Spleen (tissue), 11 donors: ENCODE results near the gene PREP. TPM values are rescaled to one million over a fixed set of nuclear protein-coding genes. Genes with fewer than 3 reads are reported as not detected.

ENCODE experiments used
- DNase-seq: peaks from one replicate; pipeline ENCODE4 v3.0.0-alpha.2; 2020
- H3K27ac ChIP-seq, 8 donors: fragments of 200-600 bp; sonication (generic) in 7 of 8; 1 replicate in 4 of 8; 2 replicates in 4 of 8; pipeline versions ENCODE4 v1.5.0 to v1.8.0; 2016 to 2021; ENCODE audit warnings: inconsistent platforms in 4 of 8, mild to moderate bottlenecking in 4 of 8, moderate library complexity in 1 of 8
- H3K27me3 ChIP-seq, 7 donors: fragments of 200-600 bp; sonication (generic) in 6 of 7; replicated peaks in 1 of 7; 1 replicate in 4 of 7; 2 replicates in 3 of 7; pipeline versions ENCODE4 v1.5.0 to v1.8.0; 2016 to 2021; ENCODE audit warnings: inconsistent platforms in 3 of 7, mild to moderate bottlenecking in 1 of 7
- H3K36me3 ChIP-seq, 6 donors: fragments of 200-600 bp; sonication (generic) in 5 of 6; 1 replicate in 4 of 6; 2 replicates in 2 of 6; pipeline versions ENCODE4 v1.5.0 to v1.8.0; 2016 to 2021; ENCODE audit warnings: inconsistent platforms in 2 of 6
- H3K4me1 ChIP-seq, 6 donors: fragments of 200-600 bp; sonication (generic) in 5 of 6; 1 replicate in 3 of 6; 2 replicates in 3 of 6; pipeline versions ENCODE4 v1.5.0 to v1.8.0; 2016 to 2021; ENCODE audit warnings: inconsistent platforms in 3 of 6
- H3K4me3 ChIP-seq, 8 donors: fragments of 200-600 bp; sonication (generic) in 7 of 8; 1 replicate in 4 of 8; 2 replicates in 4 of 8; pipeline versions ENCODE4 v1.5.0 to v1.8.0; 2016 to 2021; ENCODE audit warnings: inconsistent platforms in 4 of 8, mild to moderate bottlenecking in 4 of 8, moderate library complexity in 2 of 8
- H3K9me3 ChIP-seq, 8 donors: fragments of 200-600 bp; sonication (generic) in 7 of 8; 1 replicate in 4 of 8; 2 replicates in 4 of 8; pipeline versions ENCODE4 v1.5.0 to v1.8.0; 2016 to 2021; ENCODE audit warnings: inconsistent platforms in 4 of 8
- POLR2A ChIP-seq, 3 donors: fragments of 450-650 bp; IDR thresholded peaks; one replicate each; pipeline ENCODE4 v1.5.1; 2017; ENCODE audit warnings: antibody characterized with exemption in 3 of 3, mild to moderate bottlenecking in 1 of 3
- POLR2AphosphoS5 ChIP-seq, 3 donors: sonication (generic); formaldehyde crosslinking; IDR thresholded peaks; one replicate each; pipeline ENCODE4 v1.5.1; 2017; ENCODE audit warnings: antibody characterized with exemption in 3 of 3
- WGBS, 5 donors: extraction: QIAGEN DNeasy Blood & Tissue Kit in 3 of 5; methylation state at CpG; one replicate each; pipeline versions ENCODE4 v1.1.5 to v1.1.7; 2013 to 2018; 5-methylcytosine and 5-hydroxymethylcytosine counted together
- intact Hi-C: fragments of 100-400 bp; cut with DNase I; formaldehyde crosslinking; loops from one replicate; pipeline ENCODE4 v1.15.0; 2023; ENCODE audit warnings: low total_unique reads
- polyA plus RNA-seq, 3 donors: library from polyadenylated mRNA; stranded (reverse); fragments of 200-250 nt; gene quantifications; one replicate each; pipeline ENCODE4 v1.2.1, GENCODE V29; 2013
- total RNA-seq, 7 donors: library from RNA; depleted of rRNA in 3 of 7; stranded (reverse); fragments of >200 nt in 3 of 7; fragmentation: NEBNext Ultra II Directional in 4 of 7; extraction: Animal tissue kit (Norgen Biotek cat#: 25700) in 4 of 7; gene quantifications; one replicate each; pipeline versions ENCODE4 v1.1.0 to v1.2.1, GENCODE V29; 2016 to 2021
- TF ChIP-seq, protein P1 (sequence below), 11 experiments: fragments of 200-600 bp in 7 of 11; fragments of 450-650 bp in 4 of 11; sonication (generic) in 4 of 11; IDR thresholded peaks in 8 of 11; conservative IDR thresholded peaks in 3 of 11; 1 replicate in 7 of 11; 2 replicates in 4 of 11; pipeline versions ENCODE4 v1.4.0 to v1.8.0; 2016 to 2021; ENCODE audit warnings: antibody characterized with exemption in 11 of 11, inconsistent platforms in 4 of 11, mild to moderate bottlenecking in 1 of 11
- donor health status: healthy with polysubstance abuse.
- donor health status: DM: no; HTN: no; CAD: no; lungs with moderate emphysema.
- donor health status: DM: no; HTN: no; CAD: no.
- donor health status: Bipolar disorder and iron deficiency.
- donor health status: healthy.
- donor health status: DM: no; HTN: no; CAD: no.
- donor health status: DM: yes; HTN: yes; CAD: no.

The PREP gene
- total and polyA plus RNA-seq, 10 donors = 9.8 to 22.9 (median 18.5) TPM

DNA sequence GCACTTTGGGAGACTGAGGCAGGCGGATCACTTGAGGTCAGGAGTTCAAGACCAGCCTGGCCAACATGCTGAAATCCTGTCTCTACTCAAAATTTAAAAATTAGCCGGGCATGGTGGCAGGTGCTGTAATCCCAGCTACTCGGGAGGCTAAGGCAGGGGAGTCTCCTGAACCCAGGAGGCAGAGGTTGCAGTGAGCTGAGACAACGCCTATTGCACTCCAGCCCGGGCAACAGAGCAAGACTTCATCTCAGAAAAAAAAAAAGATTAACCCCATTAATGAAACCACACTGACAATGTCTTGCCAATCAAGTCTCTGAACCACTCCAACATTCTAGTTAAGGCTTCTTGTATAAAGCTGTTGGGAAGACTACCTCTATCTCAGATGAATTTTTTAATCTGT, 4.0 kb downstream of the PREP start:
- Histone ChIP-seq H3K36me3 (peaks cover 0 to 41% (median 18%) of the 10 kb centered on the region in 6 donors), H3K27ac (no peak overlapping the region), H3K9me3 (no peaks in the 10 kb centered on the region), H3K4me1 (peaks cover 10 to 57% (median 36%) of the 10 kb centered on the region in 6 donors), H3K4me3 (no peak overlapping the region), H3K27me3 (no peaks in the 10 kb centered on the region)
- no peak for DNase-seq
- 87 to 93% (median 88%) methylated on average over 5 of the region's 5 CpGs for WGBS, 5 donors
- TF ChIP-seq, protein P1, sequence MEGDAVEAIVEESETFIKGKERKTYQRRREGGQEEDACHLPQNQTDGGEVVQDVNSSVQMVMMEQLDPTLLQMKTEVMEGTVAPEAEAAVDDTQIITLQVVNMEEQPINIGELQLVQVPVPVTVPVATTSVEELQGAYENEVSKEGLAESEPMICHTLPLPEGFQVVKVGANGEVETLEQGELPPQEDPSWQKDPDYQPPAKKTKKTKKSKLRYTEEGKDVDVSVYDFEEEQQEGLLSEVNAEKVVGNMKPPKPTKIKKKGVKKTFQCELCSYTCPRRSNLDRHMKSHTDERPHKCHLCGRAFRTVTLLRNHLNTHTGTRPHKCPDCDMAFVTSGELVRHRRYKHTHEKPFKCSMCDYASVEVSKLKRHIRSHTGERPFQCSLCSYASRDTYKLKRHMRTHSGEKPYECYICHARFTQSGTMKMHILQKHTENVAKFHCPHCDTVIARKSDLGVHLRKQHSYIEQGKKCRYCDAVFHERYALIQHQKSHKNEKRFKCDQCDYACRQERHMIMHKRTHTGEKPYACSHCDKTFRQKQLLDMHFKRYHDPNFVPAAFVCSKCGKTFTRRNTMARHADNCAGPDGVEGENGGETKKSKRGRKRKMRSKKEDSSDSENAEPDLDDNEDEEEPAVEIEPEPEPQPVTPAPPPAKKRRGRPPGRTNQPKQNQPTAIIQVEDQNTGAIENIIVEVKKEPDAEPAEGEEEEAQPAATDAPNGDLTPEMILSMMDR (IDR thresholded peaks at IDR 0.05 in 8 of 11, conservative IDR thresholded peaks at IDR 0.05 in 3 of 11) = no peak
- TF ChIP-seq POLR2A (IDR thresholded peaks at IDR 0.05) (no peak), POLR2AphosphoS5 (IDR thresholded peaks at IDR 0.05) (no peak)
- intact Hi-C loops = no loop called here

DNA sequence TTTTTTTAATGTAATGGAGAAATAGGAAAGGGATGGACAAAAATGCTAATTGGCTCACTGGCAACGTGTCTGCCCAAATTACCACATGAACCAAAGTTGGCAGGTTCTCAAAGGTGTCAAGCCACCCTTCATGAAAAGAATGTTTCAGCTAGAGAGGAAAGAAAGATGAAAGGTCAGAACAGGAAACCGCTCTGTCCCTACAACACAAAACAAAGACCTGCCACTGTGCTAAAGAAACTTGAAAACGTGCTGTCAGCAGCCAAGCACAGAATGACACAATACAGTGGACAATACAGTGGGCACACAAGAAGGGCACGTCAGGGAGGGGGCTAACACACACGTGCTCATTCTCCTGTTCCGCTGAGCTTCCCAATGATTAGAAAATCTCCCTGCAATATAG, 4.9 kb downstream of the PREP start:
- H3K4me3 ChIP-seq = no peak overlapping the region
- peaks cover 0 to 42% (median 18%) of the 10 kb centered on the region in 6 donors for H3K36me3 ChIP-seq
- TF ChIP-seq, protein P1 (IDR thresholded peaks at IDR 0.05 in 8 of 11, conservative IDR thresholded peaks at IDR 0.05 in 3 of 11) = no peak
- no peak for TF ChIP-seq POLR2A (IDR thresholded peaks at IDR 0.05)
- H3K4me1 ChIP-seq = peaks cover 10 to 51% (median 31%) of the 10 kb centered on the region in 6 donors
- H3K27ac ChIP-seq = no peak overlapping the region
- no peaks in the 10 kb centered on the region for H3K27me3 ChIP-seq
- intact Hi-C loops = no loop called here
- WGBS, 5 donors = 53 to 68% (median 59%) methylated on average over 6 of the region's 6 CpGs
- no peak for DNase-seq
- no peaks in the 10 kb centered on the region for H3K9me3 ChIP-seq

DNA sequence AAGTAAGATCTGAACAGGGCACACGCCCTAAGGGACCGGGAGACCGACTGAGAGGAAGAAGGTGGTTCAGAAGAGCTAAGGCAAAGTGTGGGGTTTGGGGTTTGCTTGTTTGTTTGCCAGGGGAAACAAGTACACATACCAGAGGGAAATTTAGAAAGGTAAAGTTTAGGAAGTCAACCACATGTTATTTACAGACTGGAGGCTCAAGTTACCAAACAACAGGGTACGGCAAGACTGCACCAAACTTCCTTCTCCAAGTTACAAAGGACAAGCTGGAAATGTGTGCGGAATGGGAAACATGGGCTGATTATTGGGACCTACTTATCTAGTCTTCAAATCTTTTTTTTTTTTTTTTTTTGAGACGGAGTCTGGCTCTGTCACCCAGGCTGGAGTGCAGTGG, 11.2 kb downstream of the PREP start:
- H3K27me3 ChIP-seq = no peaks in the 10 kb centered on the region
- WGBS, 5 donors = 94 to 97% (median 96%) methylated on average over 6 of the region's 6 CpGs
- H3K36me3 ChIP-seq = peaks cover 0 to 79% (median 15%) of the 10 kb centered on the region in 6 donors
- peaks cover 0 to 6% (median 0%) of the 10 kb centered on the region in 6 donors for H3K4me1 ChIP-seq
- TF ChIP-seq POLR2A (IDR thresholded peaks at IDR 0.05) = no peak
- TF ChIP-seq, protein P1 (IDR thresholded peaks at IDR 0.05 in 8 of 11, conservative IDR thresholded peaks at IDR 0.05 in 3 of 11) = no peak
- no peak for TF ChIP-seq POLR2AphosphoS5 (IDR thresholded peaks at IDR 0.05)
- H3K4me3 ChIP-seq = no peak overlapping the region
- no peak overlapping the region for H3K27ac ChIP-seq
- no peaks in the 10 kb centered on the region for H3K9me3 ChIP-seq
- intact Hi-C loops = no loop called here
- no peak for DNase-seq

DNA sequence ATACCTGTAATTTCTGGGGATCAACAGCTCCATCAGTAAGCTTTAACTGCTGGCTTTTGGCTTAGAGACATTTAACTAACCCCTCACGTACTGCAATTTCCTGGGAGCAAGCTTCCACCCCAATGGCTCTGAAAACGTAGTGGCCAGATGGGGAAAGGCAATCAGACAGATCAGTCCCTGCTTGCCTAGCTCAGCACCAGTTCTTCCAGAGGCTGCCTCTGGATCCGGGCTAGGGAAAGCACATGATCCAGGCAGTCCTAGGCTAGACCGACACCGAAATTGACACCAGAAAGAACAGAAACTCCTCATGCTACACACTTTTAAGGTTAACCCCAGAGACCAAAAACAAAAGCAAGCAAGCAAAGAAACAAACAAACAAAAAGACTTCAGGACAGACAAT, 13.3 kb downstream of the PREP start:
- no peak for DNase-seq
- 82 to 89% (median 88%) methylated on average over 5 of the region's 5 CpGs for WGBS, 5 donors
- H3K27me3 ChIP-seq = no peaks in the 10 kb centered on the region
- no peak overlapping the region for H3K4me3 ChIP-seq
- peaks cover 0 to 72% (median 0%) of the 10 kb centered on the region in 6 donors for H3K36me3 ChIP-seq
- TF ChIP-seq POLR2A (IDR thresholded peaks at IDR 0.05) (no peak), POLR2AphosphoS5 (IDR thresholded peaks at IDR 0.05) (no peak)
- TF ChIP-seq, protein P1 (IDR thresholded peaks at IDR 0.05 in 8 of 11, conservative IDR thresholded peaks at IDR 0.05 in 3 of 11) = no peak
- H3K4me1 ChIP-seq = peaks cover 0 to 6% (median 0%) of the 10 kb centered on the region in 6 donors
- no peaks in the 10 kb centered on the region for H3K9me3 ChIP-seq
- intact Hi-C loops = no loop called here
- H3K27ac ChIP-seq = no peak overlapping the region
